OCI-LY7 (cell line): ENCODE data around the gene CYP24A1. TPM values are rescaled to one million over a fixed set of nuclear protein-coding genes. Genes with fewer than 3 reads are reported as not detected.

Experiments
- BruUV-seq: library from RNA; stranded (reverse); fragments of 400-500 nt; replicated peaks from 2 replicates; lab custom pipeline; 2021; lab: Mats Ljungman, UMichigan
- CTCF ChIA-PET: fragments of 300-600 bp; sonication (Branson Sonifier 250); formaldehyde crosslinking; loops from one replicate; lab custom pipeline; 2022; ENCODE audit warnings: antibody characterized with exemption; ENCODE audit not compliant: unreplicated experiment; lab: Charles Lee
- POLR2A ChIA-PET: fragments of 300-600 bp; sonication (Branson Sonifier 250); formaldehyde crosslinking; loops from one replicate; lab custom pipeline; 2022; ENCODE audit warnings: antibody characterized with exemption; lab: Charles Lee
- DNase-seq: peaks from one replicate; pipeline ENCODE4 v3.0.0-alpha.2; 2015; ENCODE audit warnings: low spot score
- H2AFZ ChIP-seq: fragments of 200-600 bp; sonication (generic), shearing (Covaris generic); 2 replicates; pipeline ENCODE4 v1.6.1; 2014; ENCODE audit warnings: mild to moderate bottlenecking, antibody characterized with exemption, low read length, moderate library complexity
- H3K27ac ChIP-seq: fragments of 200-600 bp; sonication (generic); 2 replicates; pipeline ENCODE4 v1.5.1; 2014; ENCODE audit warnings: mixed run types, low read depth, mild to moderate bottlenecking, moderate library complexity, low read length, inconsistent platforms; ENCODE audit not compliant: poor library complexity, severe bottlenecking
- H3K36me3 ChIP-seq: fragments of 200-600 bp; sonication (generic); 2 replicates; pipeline ENCODE4 v1.6.1; 2014; ENCODE audit warnings: mild to moderate bottlenecking, antibody characterized with exemption, low read length, moderate library complexity, mixed read lengths; ENCODE audit not compliant: insufficient read depth
- H3K4me1 ChIP-seq: fragments of 200-600 bp; sonication (generic); 2 replicates; pipeline ENCODE4 v1.5.1; 2014; ENCODE audit warnings: mild to moderate bottlenecking, low read length; ENCODE audit not compliant: insufficient read depth, poor library complexity, severe bottlenecking
- H3K4me2 ChIP-seq: fragments of 200-600 bp; sonication (generic); 2 replicates; pipeline ENCODE4 v1.6.1; 2014; ENCODE audit warnings: mild to moderate bottlenecking, low read length
- H3K4me3 ChIP-seq: fragments of 200-600 bp; sonication (generic); 2 replicates; pipeline ENCODE4 v1.5.1; 2014; ENCODE audit warnings: mild to moderate bottlenecking, low read depth, low read length; ENCODE audit not compliant: poor library complexity, severe bottlenecking
- H3K79me2 ChIP-seq: fragments of 200-600 bp; sonication (generic); 2 replicates; pipeline ENCODE4 v1.6.1; 2016; ENCODE audit warnings: low read depth, mild to moderate bottlenecking, low read length, moderate library complexity, mixed read lengths; ENCODE audit not compliant: insufficient read depth
- H3K9me2 ChIP-seq: fragments of 200-600 bp; sonication (generic); 2 replicates; pipeline ENCODE4 v1.6.1; 2016; ENCODE audit warnings: mild to moderate bottlenecking, low read length, mixed read lengths; ENCODE audit not compliant: insufficient read depth
- H3K9me3 ChIP-seq: fragments of 200-600 bp; sonication (generic); 2 replicates; pipeline ENCODE4 v1.6.1; 2014; ENCODE audit warnings: mild to moderate bottlenecking, mixed run types, low read length, mixed read lengths
- H4K20me1 ChIP-seq: fragments of 200-600 bp; sonication (generic); 2 replicates; pipeline ENCODE4 v1.6.1; 2014; ENCODE audit warnings: mild to moderate bottlenecking, antibody characterized with exemption, low read length, moderate library complexity, mixed read lengths; ENCODE audit not compliant: insufficient read depth
- CTCF ChIP-seq: fragments of 200-600 bp; sonication (generic); conservative IDR thresholded peaks from 2 replicates; pipeline ENCODE4 v1.5.1; 2014; ENCODE audit warnings: mild to moderate bottlenecking, antibody characterized with exemption, low read length, moderate library complexity, mixed read lengths
- EZH2phosphoT487 ChIP-seq: fragments of 200-600 bp; sonication (generic); IDR thresholded peaks from 2 replicates; pipeline ENCODE4 v1.6.1; 2018; ENCODE audit warnings: low read depth, borderline replicate concordance, mild to moderate bottlenecking, mixed run types, antibody characterized with exemption, low read length, moderate library complexity, mixed read lengths
- intact Hi-C: fragments of 100-400 bp; cut with micrococcal nuclease; formaldehyde crosslinking; loops from one replicate; pipeline ENCODE4 v1.10.0; 2022; ENCODE audit not compliant: unreplicated experiment
- total RNA-seq, 2 experiments: library from RNA; depleted of rRNA in 1 of 2; stranded (reverse); fragments of >200 nt in 1 of 2; shearing (Covaris generic) in 1 of 2; gene quantifications; 2 replicates each; pipeline ENCODE4 v1.2.3, GENCODE V29; 2014 to 2022

The CYP24A1 gene
- total RNA-seq, 2 experiments from 2014 or later = not detected

DNA sequence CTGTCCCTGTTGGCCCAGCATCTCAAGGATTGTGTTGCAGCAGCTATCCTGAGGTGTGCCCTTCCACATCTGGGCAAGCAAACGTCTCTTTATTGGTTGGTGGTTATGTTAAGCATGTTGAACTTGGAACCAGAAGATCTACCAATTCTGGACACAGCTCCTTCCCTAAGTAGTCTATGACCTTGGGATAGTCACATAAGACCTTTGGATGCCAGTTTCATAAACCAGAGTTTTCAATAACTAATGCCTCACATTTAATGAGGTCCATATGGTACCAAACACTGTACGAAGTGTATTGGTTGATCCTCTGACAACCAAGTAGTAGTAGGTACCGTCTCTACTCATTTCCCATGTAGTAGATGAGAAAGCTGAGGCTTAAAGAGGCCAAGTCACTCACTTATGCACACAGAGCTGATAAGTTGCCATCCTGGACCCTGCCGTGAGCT, 3.7 kb downstream of the CYP24A1 start:
- Histone ChIP-seq H2AFZ (no peak overlapping the region), H3K36me3 (no peaks in the 10 kb centered on the region), H3K27ac (no peak overlapping the region), H4K20me1 (no peaks in the 10 kb centered on the region), H3K4me2 (no peak overlapping the region), H3K4me3 (no peak overlapping the region), H3K4me1 (no peaks in the 10 kb centered on the region), H3K9me3 (no peaks in the 10 kb centered on the region), H3K79me2 (no peaks in the 10 kb centered on the region), H3K9me2 (no peaks in the 10 kb centered on the region)
- no peak for DNase-seq
- intact Hi-C loops = no loop called here
- BruUV-seq = no TSS peak
- POLR2A ChIA-PET = interaction anchor here (0.6 to 1.2 kb wide), 4 partner anchors 39 to 796 kb away, joined by 3 read pairs; no protein-coding TSS in a partner anchor
- no peak for TF ChIP-seq EZH2phosphoT487
- TF ChIP-seq CTCF = no peak
- CTCF ChIA-PET = interaction anchor here (0.6 kb wide), 1 partner anchor 10 kb away, joined by 4 read pairs; no protein-coding TSS in a partner anchor

- no TSS peak for BruUV-seq
- intact Hi-C loops = no loop called here
- ChIA-PET CTCF (interaction anchor here (0.6 kb wide), 1 partner anchor 10 kb away, joined by 4 read pairs; no protein-coding TSS in a partner anchor), POLR2A (interaction anchor here (0.6 to 1.2 kb wide), 4 partner anchors 39 to 795 kb away, joined by 3 read pairs; no protein-coding TSS in a partner anchor)
- no peaks in the 10 kb centered on the region for H3K9me3 ChIP-seq
- no peak overlapping the region for H3K4me2 ChIP-seq
- H3K4me3 ChIP-seq = no peak overlapping the region
- H3K4me1 ChIP-seq = no peaks in the 10 kb centered on the region
- H3K36me3 ChIP-seq = no peaks in the 10 kb centered on the region
- no peaks in the 10 kb centered on the region for H3K9me2 ChIP-seq
- no peak for TF ChIP-seq CTCF
- no peak for TF ChIP-seq EZH2phosphoT487
- no peak overlapping the region for H2AFZ ChIP-seq
- H3K79me2 ChIP-seq = no peaks in the 10 kb centered on the region
- H4K20me1 ChIP-seq = no peaks in the 10 kb centered on the region
- H3K27ac ChIP-seq = no peak overlapping the region
- DNase-seq = no peak
Measured at GRCh38 chr20:54168961-54169862, 4.6 kb downstream of the CYP24A1 start.
